GM23338 (cell line): Measurements from ENCODE around the gene SMIM34.
"Not testable (repeated sequence)": the region's sequence is repeated elsewhere in the genome, so short reads cannot be mapped to it uniquely, and the experiment has no call there.

Source experiments
- CREB1 ChIP-seq: fragments of 250-450 bp; sonication (Bioruptor Pico); IDR thresholded peaks from 2 replicates; pipeline ENCODE4 v1.5.0; 2020; ENCODE audit warnings: low read depth, mild to moderate bottlenecking, moderate library complexity
- EZH2 ChIP-seq: fragments of 200-600 bp; sonication (generic); IDR thresholded peaks from one replicate; pipeline ENCODE4 v1.8.0; 2017; ENCODE audit warnings: antibody characterized with exemption, mild to moderate bottlenecking, low read depth; ENCODE audit not compliant: unreplicated experiment
- EZH2phosphoT487 ChIP-seq: fragments of 200-600 bp; sonication (generic); IDR thresholded peaks from one replicate; pipeline ENCODE4 v1.8.1; 2018; ENCODE audit warnings: antibody characterized with exemption; ENCODE audit not compliant: unreplicated experiment
- JUNB ChIP-seq: IDR thresholded peaks from one replicate; pipeline ENCODE4 v1.6.1; 2016; ENCODE audit warnings: antibody characterized with exemption; ENCODE audit not compliant: unreplicated experiment
- NANOG ChIP-seq: IDR thresholded peaks from 2 replicates; pipeline ENCODE4 v1.6.1; 2016; ENCODE audit warnings: antibody characterized with exemption, borderline replicate concordance
- POLR2AphosphoS5 ChIP-seq: IDR thresholded peaks from 2 replicates; pipeline ENCODE4 v1.6.1; 2016; ENCODE audit warnings: antibody characterized with exemption, low read depth
- ZNF114 ChIP-seq: fragments of 250-450 bp; sonication (Bioruptor Pico); IDR thresholded peaks from 2 replicates; pipeline ENCODE4 v1.5.0; 2020; ENCODE audit warnings: mild to moderate bottlenecking, moderate library complexity
- TF ChIP-seq, protein P1 (sequence below), 2 experiments: fragments of 200-600 bp in 1 of 2; sonication (generic) in 1 of 2; conservative IDR thresholded peaks; 2 replicates each; pipeline versions ENCODE4 v1.5.1 to v1.6.1; 2016 to 2017; ENCODE audit warnings: antibody characterized with exemption in 2 of 2, low read depth in 2 of 2, mild to moderate bottlenecking in 2 of 2, moderate library complexity in 1 of 2
- TF ChIP-seq, protein P2 (sequence below): IDR thresholded peaks from one replicate; pipeline ENCODE4 v1.6.1; 2018; ENCODE audit warnings: antibody characterized with exemption; ENCODE audit not compliant: unreplicated experiment
- TF ChIP-seq, protein P3 (sequence below): fragments of 250-450 bp; sonication (Bioruptor Pico); IDR thresholded peaks from 2 replicates; pipeline ENCODE4 v1.5.0; 2020; ENCODE audit warnings: mild to moderate bottlenecking, moderate library complexity
- TF ChIP-seq, protein P4 (sequence below): IDR thresholded peaks from 2 replicates; pipeline ENCODE4 v1.6.1; 2016; ENCODE audit warnings: antibody characterized with exemption

DNA sequence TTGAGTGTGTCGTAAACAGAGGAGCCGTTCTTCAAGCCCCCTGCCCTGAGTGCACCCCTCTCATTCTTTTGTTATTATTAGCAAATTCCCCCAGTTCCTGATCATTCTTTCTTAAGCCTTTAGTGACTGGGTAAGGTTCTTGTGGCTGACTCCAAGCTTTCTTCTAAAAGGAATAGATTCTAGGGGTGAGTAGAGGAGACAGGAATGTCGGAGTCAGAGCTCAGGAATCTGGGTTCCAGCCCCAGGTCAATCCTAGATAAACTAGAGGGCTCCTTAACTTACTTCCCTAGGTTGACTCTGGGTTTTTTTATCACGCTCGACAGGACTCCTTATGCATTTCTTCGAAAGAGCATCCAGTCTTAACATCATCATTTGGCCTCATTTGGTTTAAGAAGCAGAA is 32.4 kb upstream of the SMIM34 start:
- TF ChIP-seq, protein P1, sequence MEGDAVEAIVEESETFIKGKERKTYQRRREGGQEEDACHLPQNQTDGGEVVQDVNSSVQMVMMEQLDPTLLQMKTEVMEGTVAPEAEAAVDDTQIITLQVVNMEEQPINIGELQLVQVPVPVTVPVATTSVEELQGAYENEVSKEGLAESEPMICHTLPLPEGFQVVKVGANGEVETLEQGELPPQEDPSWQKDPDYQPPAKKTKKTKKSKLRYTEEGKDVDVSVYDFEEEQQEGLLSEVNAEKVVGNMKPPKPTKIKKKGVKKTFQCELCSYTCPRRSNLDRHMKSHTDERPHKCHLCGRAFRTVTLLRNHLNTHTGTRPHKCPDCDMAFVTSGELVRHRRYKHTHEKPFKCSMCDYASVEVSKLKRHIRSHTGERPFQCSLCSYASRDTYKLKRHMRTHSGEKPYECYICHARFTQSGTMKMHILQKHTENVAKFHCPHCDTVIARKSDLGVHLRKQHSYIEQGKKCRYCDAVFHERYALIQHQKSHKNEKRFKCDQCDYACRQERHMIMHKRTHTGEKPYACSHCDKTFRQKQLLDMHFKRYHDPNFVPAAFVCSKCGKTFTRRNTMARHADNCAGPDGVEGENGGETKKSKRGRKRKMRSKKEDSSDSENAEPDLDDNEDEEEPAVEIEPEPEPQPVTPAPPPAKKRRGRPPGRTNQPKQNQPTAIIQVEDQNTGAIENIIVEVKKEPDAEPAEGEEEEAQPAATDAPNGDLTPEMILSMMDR (conservative IDR thresholded peaks at IDR 0.05; ENCODE audit: low read depth in 2 of 2), result not testable (repeated sequence)
- TF ChIP-seq CREB1 (CRISPR knock-in tag); EZH2phosphoT487; JUNB; EZH2; POLR2AphosphoS5; NANOG; ZNF114 (CRISPR knock-in tag): not testable (repeated sequence)
- TF ChIP-seq, protein P2, sequence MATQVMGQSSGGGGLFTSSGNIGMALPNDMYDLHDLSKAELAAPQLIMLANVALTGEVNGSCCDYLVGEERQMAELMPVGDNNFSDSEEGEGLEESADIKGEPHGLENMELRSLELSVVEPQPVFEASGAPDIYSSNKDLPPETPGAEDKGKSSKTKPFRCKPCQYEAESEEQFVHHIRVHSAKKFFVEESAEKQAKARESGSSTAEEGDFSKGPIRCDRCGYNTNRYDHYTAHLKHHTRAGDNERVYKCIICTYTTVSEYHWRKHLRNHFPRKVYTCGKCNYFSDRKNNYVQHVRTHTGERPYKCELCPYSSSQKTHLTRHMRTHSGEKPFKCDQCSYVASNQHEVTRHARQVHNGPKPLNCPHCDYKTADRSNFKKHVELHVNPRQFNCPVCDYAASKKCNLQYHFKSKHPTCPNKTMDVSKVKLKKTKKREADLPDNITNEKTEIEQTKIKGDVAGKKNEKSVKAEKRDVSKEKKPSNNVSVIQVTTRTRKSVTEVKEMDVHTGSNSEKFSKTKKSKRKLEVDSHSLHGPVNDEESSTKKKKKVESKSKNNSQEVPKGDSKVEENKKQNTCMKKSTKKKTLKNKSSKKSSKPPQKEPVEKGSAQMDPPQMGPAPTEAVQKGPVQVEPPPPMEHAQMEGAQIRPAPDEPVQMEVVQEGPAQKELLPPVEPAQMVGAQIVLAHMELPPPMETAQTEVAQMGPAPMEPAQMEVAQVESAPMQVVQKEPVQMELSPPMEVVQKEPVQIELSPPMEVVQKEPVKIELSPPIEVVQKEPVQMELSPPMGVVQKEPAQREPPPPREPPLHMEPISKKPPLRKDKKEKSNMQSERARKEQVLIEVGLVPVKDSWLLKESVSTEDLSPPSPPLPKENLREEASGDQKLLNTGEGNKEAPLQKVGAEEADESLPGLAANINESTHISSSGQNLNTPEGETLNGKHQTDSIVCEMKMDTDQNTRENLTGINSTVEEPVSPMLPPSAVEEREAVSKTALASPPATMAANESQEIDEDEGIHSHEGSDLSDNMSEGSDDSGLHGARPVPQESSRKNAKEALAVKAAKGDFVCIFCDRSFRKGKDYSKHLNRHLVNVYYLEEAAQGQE, result not testable (repeated sequence)
- TF ChIP-seq, protein P3, sequence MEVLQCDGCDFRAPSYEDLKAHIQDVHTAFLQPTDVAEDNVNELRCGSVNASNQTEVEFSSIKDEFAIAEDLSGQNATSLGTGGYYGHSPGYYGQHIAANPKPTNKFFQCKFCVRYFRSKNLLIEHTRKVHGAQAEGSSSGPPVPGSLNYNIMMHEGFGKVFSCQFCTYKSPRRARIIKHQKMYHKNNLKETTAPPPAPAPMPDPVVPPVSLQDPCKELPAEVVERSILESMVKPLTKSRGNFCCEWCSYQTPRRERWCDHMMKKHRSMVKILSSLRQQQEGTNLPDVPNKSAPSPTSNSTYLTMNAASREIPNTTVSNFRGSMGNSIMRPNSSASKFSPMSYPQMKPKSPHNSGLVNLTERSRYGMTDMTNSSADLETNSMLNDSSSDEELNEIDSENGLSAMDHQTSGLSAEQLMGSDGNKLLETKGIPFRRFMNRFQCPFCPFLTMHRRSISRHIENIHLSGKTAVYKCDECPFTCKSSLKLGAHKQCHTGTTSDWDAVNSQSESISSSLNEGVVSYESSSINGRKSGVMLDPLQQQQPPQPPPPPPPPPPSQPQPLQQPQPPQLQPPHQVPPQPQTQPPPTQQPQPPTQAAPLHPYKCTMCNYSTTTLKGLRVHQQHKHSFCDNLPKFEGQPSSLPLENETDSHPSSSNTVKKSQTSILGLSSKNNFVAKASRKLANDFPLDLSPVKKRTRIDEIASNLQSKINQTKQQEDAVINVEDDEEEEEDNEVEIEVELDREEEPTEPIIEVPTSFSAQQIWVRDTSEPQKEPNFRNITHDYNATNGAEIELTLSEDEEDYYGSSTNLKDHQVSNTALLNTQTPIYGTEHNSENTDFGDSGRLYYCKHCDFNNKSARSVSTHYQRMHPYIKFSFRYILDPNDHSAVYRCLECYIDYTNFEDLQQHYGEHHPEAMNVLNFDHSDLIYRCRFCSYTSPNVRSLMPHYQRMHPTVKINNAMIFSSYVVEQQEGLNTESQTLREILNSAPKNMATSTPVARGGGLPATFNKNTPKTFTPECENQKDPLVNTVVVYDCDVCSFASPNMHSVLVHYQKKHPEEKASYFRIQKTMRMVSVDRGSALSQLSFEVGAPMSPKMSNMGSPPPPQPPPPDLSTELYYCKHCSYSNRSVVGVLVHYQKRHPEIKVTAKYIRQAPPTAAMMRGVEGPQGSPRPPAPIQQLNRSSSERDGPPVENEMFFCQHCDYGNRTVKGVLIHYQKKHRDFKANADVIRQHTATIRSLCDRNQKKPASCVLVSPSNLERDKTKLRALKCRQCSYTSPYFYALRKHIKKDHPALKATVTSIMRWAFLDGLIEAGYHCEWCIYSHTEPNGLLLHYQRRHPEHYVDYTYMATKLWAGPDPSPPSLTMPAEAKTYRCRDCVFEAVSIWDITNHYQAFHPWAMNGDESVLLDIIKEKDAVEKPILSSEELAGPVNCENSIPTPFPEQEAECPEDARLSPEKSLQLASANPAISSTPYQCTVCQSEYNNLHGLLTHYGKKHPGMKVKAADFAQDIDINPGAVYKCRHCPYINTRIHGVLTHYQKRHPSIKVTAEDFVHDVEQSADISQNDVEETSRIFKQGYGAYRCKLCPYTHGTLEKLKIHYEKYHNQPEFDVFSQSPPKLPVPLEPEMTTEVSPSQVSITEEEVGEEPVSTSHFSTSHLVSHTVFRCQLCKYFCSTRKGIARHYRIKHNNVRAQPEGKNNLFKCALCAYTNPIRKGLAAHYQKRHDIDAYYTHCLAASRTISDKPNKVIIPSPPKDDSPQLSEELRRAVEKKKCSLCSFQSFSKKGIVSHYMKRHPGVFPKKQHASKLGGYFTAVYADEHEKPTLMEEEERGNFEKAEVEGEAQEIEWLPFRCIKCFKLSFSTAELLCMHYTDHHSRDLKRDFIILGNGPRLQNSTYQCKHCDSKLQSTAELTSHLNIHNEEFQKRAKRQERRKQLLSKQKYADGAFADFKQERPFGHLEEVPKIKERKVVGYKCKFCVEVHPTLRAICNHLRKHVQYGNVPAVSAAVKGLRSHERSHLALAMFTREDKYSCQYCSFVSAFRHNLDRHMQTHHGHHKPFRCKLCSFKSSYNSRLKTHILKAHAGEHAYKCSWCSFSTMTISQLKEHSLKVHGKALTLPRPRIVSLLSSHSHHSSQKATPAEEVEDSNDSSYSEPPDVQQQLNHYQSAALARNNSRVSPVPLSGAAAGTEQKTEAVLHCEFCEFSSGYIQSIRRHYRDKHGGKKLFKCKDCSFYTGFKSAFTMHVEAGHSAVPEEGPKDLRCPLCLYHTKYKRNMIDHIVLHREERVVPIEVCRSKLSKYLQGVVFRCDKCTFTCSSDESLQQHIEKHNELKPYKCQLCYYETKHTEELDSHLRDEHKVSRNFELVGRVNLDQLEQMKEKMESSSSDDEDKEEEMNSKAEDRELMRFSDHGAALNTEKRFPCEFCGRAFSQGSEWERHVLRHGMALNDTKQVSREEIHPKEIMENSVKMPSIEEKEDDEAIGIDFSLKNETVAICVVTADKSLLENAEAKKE (CRISPR knock-in tag), result not testable (repeated sequence)
- TF ChIP-seq, protein P4, sequence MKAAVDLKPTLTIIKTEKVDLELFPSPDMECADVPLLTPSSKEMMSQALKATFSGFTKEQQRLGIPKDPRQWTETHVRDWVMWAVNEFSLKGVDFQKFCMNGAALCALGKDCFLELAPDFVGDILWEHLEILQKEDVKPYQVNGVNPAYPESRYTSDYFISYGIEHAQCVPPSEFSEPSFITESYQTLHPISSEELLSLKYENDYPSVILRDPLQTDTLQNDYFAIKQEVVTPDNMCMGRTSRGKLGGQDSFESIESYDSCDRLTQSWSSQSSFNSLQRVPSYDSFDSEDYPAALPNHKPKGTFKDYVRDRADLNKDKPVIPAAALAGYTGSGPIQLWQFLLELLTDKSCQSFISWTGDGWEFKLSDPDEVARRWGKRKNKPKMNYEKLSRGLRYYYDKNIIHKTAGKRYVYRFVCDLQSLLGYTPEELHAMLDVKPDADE, result not testable (repeated sequence)
